HG03196 (cell line): Measurements from ENCODE around the gene OSBPL8.
"Not testable (repeated sequence)": the region's sequence is repeated elsewhere in the genome, so short reads cannot be mapped to it uniquely, and the experiment has no call there.

Experiments used
- ATAC-seq: cut with Tn5 transposase; IDR thresholded peaks from one replicate; pipeline ENCODE4 v1.9.1; 2021; ENCODE audit not compliant: unreplicated experiment

The OSBPL8 gene

GRCh38 chr12:76375470-76375869 is 184.1 kb downstream of the OSBPL8 start:
- ATAC-seq = no peak

DNA sequence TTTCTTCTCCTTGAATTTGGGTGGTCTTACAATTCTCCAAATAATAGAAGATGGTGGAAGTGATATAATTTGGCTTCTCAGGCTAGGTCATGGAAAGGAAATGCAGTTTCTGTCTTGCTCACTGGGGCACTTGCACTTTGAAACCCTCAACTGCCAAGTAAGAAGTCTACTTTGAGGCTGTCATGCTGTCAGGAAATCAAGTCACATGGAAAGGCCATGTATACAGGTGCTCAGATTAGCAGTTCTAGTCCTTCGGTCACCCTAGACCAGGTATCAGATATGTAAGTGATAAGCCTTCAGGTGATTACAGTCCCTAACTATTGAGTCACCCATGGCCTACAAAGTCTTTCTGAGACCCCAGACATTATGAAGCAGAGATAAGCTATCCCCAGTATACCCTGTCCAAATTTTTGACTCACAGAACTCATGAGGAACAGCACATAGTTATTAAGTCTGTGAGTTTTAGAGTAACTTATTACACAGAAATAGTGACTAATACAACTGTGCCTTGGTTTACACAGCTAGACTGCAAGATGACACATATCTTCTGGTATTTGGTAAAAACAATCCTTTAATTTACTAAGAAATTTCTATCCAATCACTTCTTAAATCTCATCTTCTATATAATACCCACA is 185.1 kb downstream of the OSBPL8 start:
- ATAC-seq = no peak

- no peak for ATAC-seq
These were observed 191.3 kb downstream of the OSBPL8 start for GRCh38 chr12:76368230-76368629.

DNA sequence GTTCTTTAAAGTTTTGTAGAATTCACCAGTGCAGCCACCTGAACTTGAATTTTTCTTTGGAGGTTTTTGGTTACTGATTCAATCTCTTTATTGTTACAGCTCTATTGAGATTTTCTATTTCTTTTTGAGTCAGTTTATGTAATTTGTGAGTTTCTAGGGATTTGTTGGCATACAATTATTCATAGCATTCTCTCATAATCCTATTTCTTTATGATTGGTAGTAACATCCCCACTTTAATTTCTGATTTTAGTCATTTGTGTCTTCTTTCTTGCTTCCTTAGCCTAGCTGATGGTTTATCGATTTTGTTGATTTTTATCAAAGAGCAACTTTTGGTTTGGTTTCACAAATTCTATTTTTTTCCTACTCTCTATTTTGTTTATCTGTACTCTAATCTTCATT is 193.4 kb downstream of the OSBPL8 start:
- no peak for ATAC-seq

DNA sequence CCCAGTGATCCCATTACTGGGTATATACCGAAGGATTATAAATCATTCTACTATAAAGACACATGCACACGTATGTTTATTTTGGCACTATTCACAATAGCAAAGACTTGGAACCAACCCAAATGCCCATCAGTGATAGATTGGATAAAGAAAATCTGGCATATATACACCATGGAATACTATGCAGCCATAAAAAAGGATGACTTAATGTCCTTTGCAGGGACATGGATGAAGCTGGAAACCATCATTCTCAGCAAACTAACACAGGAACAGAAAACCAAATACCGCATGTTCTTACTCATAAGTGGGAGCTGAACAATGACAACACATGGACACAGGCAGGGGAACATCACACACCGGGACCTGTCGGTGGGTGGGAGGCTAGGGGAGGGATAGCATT is 195.4 kb downstream of the OSBPL8 start:
- ATAC-seq = not testable (repeated sequence)

DNA sequence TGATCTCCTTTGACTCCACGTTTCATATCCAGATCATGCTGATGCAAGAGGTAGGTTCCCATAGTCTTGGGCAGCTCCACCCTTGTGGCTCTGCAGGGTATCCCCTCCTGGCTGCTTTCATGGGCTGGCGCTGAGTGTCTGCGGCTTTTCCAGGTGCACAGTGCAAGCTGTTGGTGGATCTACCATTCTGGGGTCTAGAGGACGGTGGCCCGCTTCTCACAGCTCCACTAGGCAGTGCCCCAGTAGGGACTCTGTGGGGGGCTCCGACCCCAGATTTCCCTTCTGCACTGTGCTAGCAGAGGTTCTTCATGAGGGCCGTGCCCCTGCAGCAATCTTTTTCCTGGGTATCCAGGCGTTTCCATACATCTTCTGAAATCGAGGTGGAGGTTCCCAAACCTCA is 199.3 kb downstream of the OSBPL8 start:
- ATAC-seq = no peak

DNA sequence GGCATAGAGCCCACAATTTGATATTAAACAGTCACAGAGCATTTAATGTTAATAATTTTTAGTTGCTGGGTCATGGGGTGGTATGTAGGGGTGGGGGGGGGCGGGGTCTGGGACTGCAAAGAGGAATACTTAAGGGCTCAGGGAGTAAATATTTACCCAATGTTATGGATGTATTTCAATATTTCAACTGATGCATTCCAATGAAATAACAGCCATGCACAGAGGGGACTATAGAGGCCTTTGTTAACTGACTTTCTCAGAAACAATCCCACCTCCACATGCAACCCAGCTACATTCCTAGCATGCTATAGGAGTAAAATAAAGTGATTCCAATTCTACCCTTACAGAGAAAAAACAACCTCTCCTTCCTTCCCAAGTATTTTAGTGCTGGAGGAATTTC is 203.5 kb downstream of the OSBPL8 start:
- no peak for ATAC-seq

GRCh38 chr12:76348079-76348901 is 211.3 kb downstream of the OSBPL8 start, which contains the start of gene BBS10:
Gene BBS10, minus strand, starts transcription at chr12:76348415. Its CDS starts 57 bp downstream, at chr12:76348358.
- peak; percentile 97 for ATAC-seq

GRCh38 chr12:76346798-76347420 is 212.7 kb downstream of the OSBPL8 start:
- ATAC-seq = no peak

DNA sequence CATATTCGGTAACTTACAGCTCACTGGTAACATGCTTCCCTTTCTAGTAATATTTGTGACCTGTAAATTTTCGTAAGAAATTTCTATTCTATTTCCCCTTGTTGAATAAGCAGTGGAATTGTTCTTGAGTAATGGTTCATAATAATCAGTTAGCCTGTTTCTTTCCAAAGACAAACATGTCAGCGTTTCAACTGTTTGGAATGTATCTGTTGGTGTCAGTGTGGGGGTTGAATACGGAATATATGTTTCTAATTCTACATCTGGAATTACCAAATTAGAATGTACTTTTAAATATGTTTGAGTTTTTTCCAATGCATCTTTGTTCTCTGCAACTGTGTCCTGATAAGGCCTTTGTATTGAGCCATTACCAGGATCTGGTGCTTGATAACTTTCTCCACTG is 213.3 kb downstream of the OSBPL8 start:
- ATAC-seq = no peak

DNA sequence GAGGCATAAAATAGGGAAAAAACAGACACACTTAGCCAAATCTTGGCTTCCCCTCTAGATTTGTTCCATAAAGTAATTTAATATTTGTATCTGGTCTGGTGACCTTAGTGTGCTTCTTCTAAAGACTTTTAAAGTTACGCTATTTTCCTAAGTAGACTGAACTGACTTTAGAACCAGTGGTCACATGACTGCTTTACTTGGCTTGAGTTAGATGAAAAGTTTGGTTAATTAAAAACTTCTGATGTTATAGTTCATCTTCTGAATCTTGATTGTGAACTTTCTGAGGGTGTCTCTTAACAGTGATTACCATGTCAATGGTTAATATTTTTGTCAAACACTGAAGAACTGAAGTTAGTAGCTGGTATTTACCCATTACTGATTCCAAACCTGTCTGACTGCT is 214.0 kb downstream of the OSBPL8 start:
- no peak for ATAC-seq

GRCh38 chr12:76341436-76342030 is 218.0 kb downstream of the OSBPL8 start:
- ATAC-seq = no peak

- no peak for ATAC-seq
These were observed 218.7 kb downstream of the OSBPL8 start for GRCh38 chr12:76340680-76341435.

GRCh38 chr12:76337583-76337982 is 222.0 kb downstream of the OSBPL8 start:
- ATAC-seq = no peak

- ATAC-seq = no peak
These were observed 227.0 kb downstream of the OSBPL8 start for GRCh38 chr12:76332606-76333005.

- no peak for ATAC-seq
These were observed 230.0 kb downstream of the OSBPL8 start for GRCh38 chr12:76329606-76330005.

DNA sequence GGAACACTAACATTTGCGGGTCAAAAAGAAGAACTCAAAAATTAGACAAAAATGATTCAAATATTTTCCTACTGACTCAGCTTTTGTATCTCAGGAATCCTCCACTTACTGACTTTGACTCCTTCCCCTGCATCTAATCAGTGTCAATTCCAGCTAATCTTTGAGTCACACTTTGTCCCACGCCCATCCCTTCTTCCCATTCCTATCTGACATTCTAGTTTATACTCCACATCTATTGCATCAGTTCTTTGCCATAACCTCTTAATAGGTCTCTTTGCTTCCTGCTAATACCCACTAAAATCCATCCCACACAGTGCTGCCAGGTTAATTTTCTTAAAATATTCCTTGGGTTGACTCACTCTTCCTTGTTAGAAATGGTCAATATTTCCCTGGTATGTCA is 230.4 kb downstream of the OSBPL8 start:
- no peak for ATAC-seq

DNA sequence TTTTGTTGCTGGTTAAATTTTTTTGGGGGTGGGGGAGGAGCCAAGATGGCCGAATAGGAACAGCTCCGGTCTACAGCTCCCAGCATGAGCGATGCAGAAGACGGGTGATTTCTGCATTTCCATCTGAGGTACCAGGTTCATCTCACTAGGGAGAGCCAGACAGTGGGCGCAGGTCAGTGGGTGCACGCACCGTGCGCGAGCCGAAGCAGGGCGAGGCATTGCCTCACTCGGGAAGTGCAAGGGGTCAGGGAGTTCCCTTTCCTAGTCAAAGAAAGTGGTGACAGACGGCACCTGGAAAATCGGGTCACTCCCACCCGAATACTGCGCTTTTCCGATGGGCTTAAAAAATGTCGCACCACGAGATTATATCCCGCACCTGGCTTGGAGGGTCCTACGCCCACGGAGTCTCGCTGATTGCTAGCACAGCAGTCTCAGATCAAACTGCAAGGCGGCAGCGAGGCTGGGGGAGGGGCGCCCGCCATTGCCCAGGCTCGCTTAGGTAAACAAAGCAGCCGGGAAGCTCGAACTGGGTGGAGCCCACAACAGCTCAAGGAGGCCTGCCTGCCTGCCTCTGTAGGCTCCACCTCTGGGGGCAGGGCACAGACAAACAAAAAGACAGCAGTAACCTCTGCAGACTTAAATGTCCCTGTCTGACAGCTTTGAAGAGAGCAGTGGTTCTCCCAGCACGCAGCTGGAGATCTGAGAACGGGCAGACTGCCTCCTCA is 239.8 kb downstream of the OSBPL8 start:
- not testable (repeated sequence) for ATAC-seq

DNA sequence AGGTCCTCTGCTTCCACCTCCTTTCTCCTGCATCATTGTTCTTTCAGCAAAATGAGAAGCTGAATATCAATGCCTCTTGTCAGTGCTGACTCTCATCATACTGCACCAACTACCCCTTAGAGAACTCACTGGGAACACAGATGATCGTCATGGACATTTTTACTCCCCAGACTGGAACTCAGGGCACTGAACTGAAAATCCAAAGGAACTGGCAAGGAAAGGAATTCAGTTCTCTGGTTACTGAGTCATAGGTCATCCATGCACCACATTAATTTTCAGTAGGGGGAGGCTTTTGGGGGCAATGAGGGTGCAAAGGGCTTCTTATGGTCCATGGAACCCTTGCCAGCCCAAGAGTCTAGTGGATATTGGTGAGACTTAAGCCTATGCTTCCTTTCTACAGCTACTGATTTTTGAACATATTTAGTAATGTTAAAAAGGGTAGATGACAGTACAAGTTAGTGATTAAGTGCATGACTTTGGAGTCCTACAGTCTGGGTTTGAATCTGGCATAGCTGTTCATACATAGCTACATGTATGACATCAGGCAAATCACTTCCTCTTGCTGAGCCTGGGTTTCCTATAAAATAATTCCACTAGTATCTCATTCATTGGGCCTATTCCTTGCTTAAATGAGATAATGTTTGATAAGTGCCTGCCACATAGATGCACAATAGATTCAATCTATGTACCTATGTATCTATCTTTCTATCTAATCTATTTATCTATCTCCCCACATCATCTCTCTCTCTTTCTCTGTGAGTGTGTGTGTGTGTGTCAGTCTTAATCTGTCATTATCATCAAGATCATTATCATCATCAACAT is 240.6 kb downstream of the OSBPL8 start:
- no peak for ATAC-seq
